Measurements from ENCODE around the gene PDLIM7.

The PDLIM7 gene

GRCh38 chr5:177499842-177500241, 2.4 kb upstream of the PDLIM7 start:
- Histone ChIP-seq H3K36me3 (peaks cover 5% of the 10 kb centered on the region; the same call in 1 of the 2 replicates), H3K9me3 (ENCODE audit: severe bottlenecking) (no peaks in the 10 kb centered on the region), H3K4me3 (ENCODE audit: low read depth, low read length) (no peak overlapping the region), H3K27ac (no peak overlapping the region), H3K27me3 (ENCODE audit: insufficient read depth, low read depth, severe bottlenecking) (no peaks in the 10 kb centered on the region)
- no peak for TF ChIP-seq CTCF (IDR thresholded peaks at IDR 0.05; ENCODE audit: low read depth, low read length)
- DNase-seq: no peak

- H3K4me3 ChIP-seq (ENCODE audit: low read depth, low read length): no peak overlapping the region
- no peak for TF ChIP-seq CTCF (IDR thresholded peaks at IDR 0.05; ENCODE audit: low read depth, low read length)
- no peak overlapping the region for H3K27ac ChIP-seq
- peaks cover 5% of the 10 kb centered on the region; the same call in 1 of the 2 replicates for H3K36me3 ChIP-seq
- H3K9me3 ChIP-seq (ENCODE audit: severe bottlenecking): no peaks in the 10 kb centered on the region
- H3K27me3 ChIP-seq (ENCODE audit: insufficient read depth, low read depth, severe bottlenecking): no peaks in the 10 kb centered on the region
- no peak for DNase-seq
Observed at GRCh38 chr5:177498013-177498787, 796 bp upstream of the PDLIM7 start.

- Histone ChIP-seq H3K4me3 (ENCODE audit: low read depth, low read length) (peak overlapping the region; percentile 61), H3K27me3 (ENCODE audit: insufficient read depth, low read depth, severe bottlenecking) (no peaks in the 10 kb centered on the region), H3K36me3 (peaks cover 5% of the 10 kb centered on the region; the same call in 1 of the 2 replicates), H3K27ac (peak overlapping the region; percentile 92), H3K9me3 (ENCODE audit: severe bottlenecking) (no peaks in the 10 kb centered on the region)
- peak; percentile 71 for DNase-seq
- TF ChIP-seq CTCF (IDR thresholded peaks at IDR 0.05; ENCODE audit: low read depth, low read length): no peak
Observed at GRCh38 chr5:177496727-177497291, 595 bp downstream of the PDLIM7 start.

DNA sequence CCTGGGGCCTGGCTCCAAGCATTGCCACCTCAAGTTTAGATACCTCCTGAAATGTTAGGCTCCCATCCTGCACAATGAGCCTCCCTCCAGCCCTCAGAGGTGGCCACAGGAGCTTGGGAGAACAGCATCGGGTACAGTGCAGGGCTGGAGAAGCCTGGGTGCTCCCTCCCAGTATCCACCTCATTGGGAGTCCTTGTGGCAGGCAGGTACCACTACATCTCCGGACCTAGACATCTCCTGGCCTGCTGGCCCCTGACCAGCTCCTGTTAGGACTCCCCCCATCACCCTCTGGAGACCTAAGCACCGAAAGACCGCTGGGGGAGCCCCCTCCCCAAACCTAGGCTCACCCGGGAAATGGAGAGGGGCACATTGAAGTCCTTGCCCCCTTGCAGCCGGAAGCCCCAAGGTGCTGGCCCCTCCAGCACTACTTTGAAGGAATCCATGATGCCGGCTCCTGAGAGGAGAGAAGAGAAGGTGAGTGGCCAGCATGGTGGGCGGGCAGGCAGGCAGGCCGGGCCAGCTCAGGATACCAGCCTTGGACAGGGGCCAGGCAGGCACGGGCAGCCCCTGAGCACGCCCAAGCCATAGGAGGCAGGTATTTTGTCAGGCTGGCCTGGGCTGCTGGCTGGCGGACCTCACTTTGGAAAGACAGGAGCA, 1.2 kb downstream of the PDLIM7 start:
- Histone ChIP-seq H3K4me3 (ENCODE audit: low read depth, low read length) (peak overlapping the region; percentile 61), H3K27me3 (ENCODE audit: insufficient read depth, low read depth, severe bottlenecking) (no peaks in the 10 kb centered on the region), H3K36me3 (peaks cover 5% of the 10 kb centered on the region; the same call in 1 of the 2 replicates), H3K27ac (peak overlapping the region; percentile 92), H3K9me3 (ENCODE audit: severe bottlenecking) (no peaks in the 10 kb centered on the region)
- peak; percentile 25 for TF ChIP-seq CTCF (IDR thresholded peaks at IDR 0.05; ENCODE audit: low read depth, low read length)
- DNase-seq: peak; percentile 26

DNA sequence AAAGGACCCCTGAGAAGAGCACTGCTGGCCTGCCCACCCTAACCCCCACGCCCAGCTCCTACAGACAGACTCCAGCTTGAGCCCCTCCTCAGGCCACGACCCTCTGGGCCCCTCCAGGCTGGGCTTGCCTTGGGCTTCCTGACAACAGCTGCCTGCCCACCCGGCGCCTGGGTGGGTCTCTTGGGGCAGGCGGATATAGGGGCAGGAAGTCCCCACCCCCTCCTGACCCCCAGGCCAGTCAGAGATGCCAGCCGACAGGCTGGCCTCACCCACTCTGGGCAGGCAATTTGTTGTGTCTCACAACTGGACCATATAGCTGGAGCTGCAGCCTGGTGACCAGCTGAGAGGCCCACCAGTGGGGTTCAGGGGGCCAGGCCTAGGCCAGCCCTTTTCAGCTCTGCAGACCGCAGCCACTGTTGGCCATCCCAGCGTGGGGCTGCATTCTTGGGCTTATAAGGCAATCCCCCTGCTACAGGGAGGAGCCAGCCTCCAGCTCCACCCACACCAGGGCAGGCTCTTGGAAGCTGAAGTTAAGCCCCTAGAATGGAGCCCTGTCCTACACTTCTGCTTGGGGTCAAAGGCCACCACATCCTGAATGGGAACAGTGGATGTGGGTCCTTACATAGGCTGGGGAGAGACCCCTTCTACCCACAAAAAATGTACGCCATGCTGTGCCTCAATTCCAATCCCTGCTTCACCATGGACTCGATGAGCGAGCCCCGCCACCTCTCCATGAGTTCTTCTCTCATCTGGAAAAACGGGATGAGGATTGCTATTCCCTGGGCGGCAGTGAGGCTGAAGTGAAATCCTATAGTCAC, 2.0 kb downstream of the PDLIM7 start:
- Histone ChIP-seq H3K27ac (peak overlapping the region; percentile 92), H3K27me3 (ENCODE audit: insufficient read depth, low read depth, severe bottlenecking) (no peaks in the 10 kb centered on the region), H3K9me3 (ENCODE audit: severe bottlenecking) (no peaks in the 10 kb centered on the region), H3K36me3 (peaks cover 5% of the 10 kb centered on the region), H3K4me3 (ENCODE audit: low read depth, low read length) (no peak overlapping the region)
- DNase-seq: peak; percentile 34
- no peak for TF ChIP-seq CTCF (IDR thresholded peaks at IDR 0.05; ENCODE audit: low read depth, low read length)
